ENCODE data around the gene TCAP. TPM values are rescaled to one million over a fixed set of nuclear protein-coding genes. Genes with fewer than 3 reads are reported as not detected.
A peak's percentile ranks its signal among the peaks of the same experiment; 100 is the strongest.

TCAP gene
- total and polyA plus RNA-seq, 2 donors from 2014 or later, result 1.5 to 1.7 TPM

- Histone ChIP-seq H3K4me3 (ENCODE audit: low read length in 3 of 3) (no peak overlapping the region), H3K9me3 (ENCODE audit: control insufficient read depth in 2 of 3, insufficient read depth in 1 of 3, low read length in 3 of 3) (no peaks in the 10 kb centered on the region), H3K9ac (ENCODE audit: low read length in 3 of 3) (no peak overlapping the region), H3K27me3 (ENCODE audit: control insufficient read depth, insufficient read depth, low read length) (no peaks in the 10 kb centered on the region), H3K36me3 (ENCODE audit: control insufficient read depth in 2 of 3, insufficient read depth in 3 of 3, low read length in 3 of 3) (no peaks in the 10 kb centered on the region), H3K27ac (ENCODE audit: low read depth in 2 of 2, low read length in 2 of 2) (no peak overlapping the region), H3K4me1 (ENCODE audit: control insufficient read depth in 2 of 3, insufficient read depth in 2 of 3, low read depth in 1 of 3, low read length in 3 of 3) (peaks cover 2 to 33% (median 15%) of the 10 kb centered on the region in 3 donors)
- FAIRE-seq, result no peak
- intact Hi-C loops (cut with DNase I), result no loop called here
- no peak for DNase-seq
- TF ChIP-seq, protein P1, sequence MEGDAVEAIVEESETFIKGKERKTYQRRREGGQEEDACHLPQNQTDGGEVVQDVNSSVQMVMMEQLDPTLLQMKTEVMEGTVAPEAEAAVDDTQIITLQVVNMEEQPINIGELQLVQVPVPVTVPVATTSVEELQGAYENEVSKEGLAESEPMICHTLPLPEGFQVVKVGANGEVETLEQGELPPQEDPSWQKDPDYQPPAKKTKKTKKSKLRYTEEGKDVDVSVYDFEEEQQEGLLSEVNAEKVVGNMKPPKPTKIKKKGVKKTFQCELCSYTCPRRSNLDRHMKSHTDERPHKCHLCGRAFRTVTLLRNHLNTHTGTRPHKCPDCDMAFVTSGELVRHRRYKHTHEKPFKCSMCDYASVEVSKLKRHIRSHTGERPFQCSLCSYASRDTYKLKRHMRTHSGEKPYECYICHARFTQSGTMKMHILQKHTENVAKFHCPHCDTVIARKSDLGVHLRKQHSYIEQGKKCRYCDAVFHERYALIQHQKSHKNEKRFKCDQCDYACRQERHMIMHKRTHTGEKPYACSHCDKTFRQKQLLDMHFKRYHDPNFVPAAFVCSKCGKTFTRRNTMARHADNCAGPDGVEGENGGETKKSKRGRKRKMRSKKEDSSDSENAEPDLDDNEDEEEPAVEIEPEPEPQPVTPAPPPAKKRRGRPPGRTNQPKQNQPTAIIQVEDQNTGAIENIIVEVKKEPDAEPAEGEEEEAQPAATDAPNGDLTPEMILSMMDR (IDR thresholded peaks at IDR 0.05; ENCODE audit: borderline replicate concordance, extremely low read depth, insufficient read depth), result no peak
Observed at GRCh38 chr17:39639566-39640458, 25.3 kb upstream of the TCAP start.

DNA sequence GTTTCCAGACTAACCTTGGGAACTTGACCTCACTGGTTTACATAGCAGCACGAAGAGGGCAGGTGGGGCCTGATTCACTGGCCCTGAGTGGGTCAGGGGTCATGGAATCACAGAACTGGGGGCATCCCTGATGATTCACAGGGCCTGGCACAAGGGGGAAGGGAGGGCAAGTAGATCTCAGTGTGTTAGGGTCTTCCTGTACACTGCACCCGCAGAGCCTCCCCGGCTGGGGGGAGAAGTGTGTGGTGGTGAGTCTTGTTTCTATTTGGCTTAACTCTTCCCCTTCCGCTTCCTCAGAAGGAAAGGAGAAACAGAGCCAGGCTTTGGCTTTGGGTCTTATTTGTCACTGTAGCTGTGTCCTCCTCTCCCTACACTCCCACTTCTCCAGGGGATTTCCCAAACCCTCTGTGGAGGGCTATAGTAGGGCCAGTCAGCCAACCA lies 24.5 kb upstream of the TCAP start:
- no peak overlapping the region for H3K4me3 ChIP-seq (ENCODE audit: low read length in 3 of 3)
- TF ChIP-seq, protein P1 (IDR thresholded peaks at IDR 0.05; ENCODE audit: borderline replicate concordance, extremely low read depth, insufficient read depth), result no peak
- H3K4me1 ChIP-seq (ENCODE audit: control insufficient read depth in 2 of 3, insufficient read depth in 2 of 3, low read depth in 1 of 3, low read length in 3 of 3), result peaks cover 2 to 33% (median 15%) of the 10 kb centered on the region in 3 donors
- H3K27ac ChIP-seq (ENCODE audit: low read depth in 2 of 2, low read length in 2 of 2), result no peak overlapping the region
- no peaks in the 10 kb centered on the region for H3K9me3 ChIP-seq (ENCODE audit: control insufficient read depth in 2 of 3, insufficient read depth in 1 of 3, low read length in 3 of 3)
- intact Hi-C loops (cut with DNase I), result no loop called here
- FAIRE-seq (no peak), DNase-seq (no peak)
- H3K27me3 ChIP-seq (ENCODE audit: control insufficient read depth, insufficient read depth, low read length), result no peaks in the 10 kb centered on the region
- peak overlapping the region in 1 of 3 donors; percentile 36 for H3K9ac ChIP-seq (ENCODE audit: low read length in 3 of 3)
- H3K36me3 ChIP-seq (ENCODE audit: control insufficient read depth in 2 of 3, insufficient read depth in 3 of 3, low read length in 3 of 3), result no peaks in the 10 kb centered on the region

DNA sequence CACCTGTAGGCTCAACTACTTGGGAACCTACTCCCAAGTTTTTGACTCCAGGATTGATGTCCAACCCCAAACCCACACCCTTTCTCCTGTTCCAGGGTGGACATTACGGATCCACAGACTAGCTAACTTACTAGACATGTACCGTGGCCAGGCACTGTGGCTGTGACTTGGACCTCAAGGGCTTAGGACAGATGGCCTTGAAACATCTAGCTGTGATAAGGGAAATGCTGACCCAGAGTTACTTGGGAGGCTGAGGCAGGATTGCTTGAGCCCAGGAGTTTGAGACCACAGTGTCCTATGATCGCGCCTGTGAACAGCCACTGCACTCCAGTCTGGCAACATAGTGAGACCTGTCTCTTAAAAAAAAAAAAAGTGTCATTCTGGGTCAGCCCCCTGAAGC lies 24.1 kb upstream of the TCAP start:
- Histone ChIP-seq H3K36me3 (ENCODE audit: control insufficient read depth in 2 of 3, insufficient read depth in 3 of 3, low read length in 3 of 3) (no peaks in the 10 kb centered on the region), H3K9ac (ENCODE audit: low read length in 3 of 3) (peak overlapping the region in 1 of 3 donors; percentile 36), H3K27ac (ENCODE audit: low read depth in 2 of 2, low read length in 2 of 2) (no peak overlapping the region), H3K4me1 (ENCODE audit: control insufficient read depth in 2 of 3, insufficient read depth in 2 of 3, low read depth in 1 of 3, low read length in 3 of 3) (peaks cover 2 to 33% (median 13%) of the 10 kb centered on the region in 3 donors), H3K4me3 (ENCODE audit: low read length in 3 of 3) (no peak overlapping the region), H3K9me3 (ENCODE audit: control insufficient read depth in 2 of 3, insufficient read depth in 1 of 3, low read length in 3 of 3) (no peaks in the 10 kb centered on the region), H3K27me3 (ENCODE audit: control insufficient read depth, insufficient read depth, low read length) (no peaks in the 10 kb centered on the region)
- TF ChIP-seq, protein P1 (IDR thresholded peaks at IDR 0.05; ENCODE audit: borderline replicate concordance, extremely low read depth, insufficient read depth), result no peak
- intact Hi-C loops (cut with DNase I), result no loop called here
- DNase-seq (no peak), FAIRE-seq (no peak)
